ENCODE measurements around the gene KIAA0513. TPM values are rescaled to one million over a fixed set of nuclear protein-coding genes. Genes with fewer than 3 reads are reported as not detected.

KIAA0513 gene
- polyA plus RNA-seq, 1 donor (not counting 4 experiments of a cell fraction or from before 2014, with no cell fraction given): 3.3 TPM

- Histone ChIP-seq H3K9me3 (ENCODE audit: control insufficient read depth, low read depth, low read length) (no peaks in the 10 kb centered on the region), H3K4me1 (ENCODE audit: control insufficient read depth, extremely low read depth, insufficient read depth, low read length) (no peaks in the 10 kb centered on the region), H3K4me2 (ENCODE audit: control insufficient read depth, extremely low read depth, insufficient read depth, low read depth, low read length) (peak overlapping the region; percentile 22), H4K20me1 (ENCODE audit: control insufficient read depth, extremely low read depth, insufficient read depth, low read length) (no peaks in the 10 kb centered on the region), H3K9ac (ENCODE audit: control insufficient read depth, extremely low read depth, insufficient read depth, low read length) (no peak overlapping the region), H3K36me3 (ENCODE audit: control insufficient read depth in 2 of 2, extremely low read depth in 1 of 2, insufficient read depth in 2 of 2, low read length in 2 of 2) (no peaks in the 10 kb centered on the region), H2AFZ (ENCODE audit: control insufficient read depth, low read length) (no peak overlapping the region), H3K79me2 (ENCODE audit: control insufficient read depth, insufficient read depth, low read length) (no peaks in the 10 kb centered on the region), H3K9me1 (ENCODE audit: control insufficient read depth, extremely low read depth, insufficient read depth, low read length) (no peaks in the 10 kb centered on the region), H3K27ac (ENCODE audit: control insufficient read depth, insufficient read depth, low read length) (no peak overlapping the region), H3K4me3 (ENCODE audit: control insufficient read depth in 2 of 3, extremely low read depth in 1 of 3, insufficient read depth in 2 of 3, low read depth in 1 of 3, low read length in 3 of 3) (no peak overlapping the region), H3K27me3 (ENCODE audit: control insufficient read depth, extremely low read depth, insufficient read depth, low read length) (peaks cover 17% of the 10 kb centered on the region)
- DNase-seq (ENCODE audit: low read depth, low spot score) (no peak), FAIRE-seq (no peak)
- dilution Hi-C loops (cut with MboI; ENCODE audit: extremely low pct_ligation_motif_present, low sequenced_read_pairs): no loop called here
- TF ChIP-seq CTCF (optimal IDR thresholded peaks at IDR 0.05 in 1 of 3, IDR thresholded peaks at IDR 0.05 in 1 of 3, conservative IDR thresholded peaks at IDR 0.05 in 1 of 3; ENCODE audit: extremely low read depth in 1 of 3, insufficient read depth in 2 of 3, low read length in 3 of 3) (no peak), EZH2 (IDR thresholded peaks at IDR 0.05; ENCODE audit: low read length) (peak; percentile 31)
These were observed 54.8 kb downstream of the KIAA0513 start for GRCh38 chr16:85082173-85083050.

- FAIRE-seq (no peak), DNase-seq (ENCODE audit: low read depth, low spot score) (no peak)
- dilution Hi-C loops (cut with MboI; ENCODE audit: extremely low pct_ligation_motif_present, low sequenced_read_pairs): no loop called here
- Histone ChIP-seq H3K4me2 (ENCODE audit: control insufficient read depth, extremely low read depth, insufficient read depth, low read depth, low read length) (no peak overlapping the region), H3K9me3 (ENCODE audit: control insufficient read depth, low read depth, low read length) (no peaks in the 10 kb centered on the region), H3K27ac (ENCODE audit: control insufficient read depth, insufficient read depth, low read length) (no peak overlapping the region), H4K20me1 (ENCODE audit: control insufficient read depth, extremely low read depth, insufficient read depth, low read length) (no peaks in the 10 kb centered on the region), H3K36me3 (ENCODE audit: control insufficient read depth in 2 of 2, extremely low read depth in 1 of 2, insufficient read depth in 2 of 2, low read length in 2 of 2) (no peaks in the 10 kb centered on the region), H2AFZ (ENCODE audit: control insufficient read depth, low read length) (no peak overlapping the region), H3K9ac (ENCODE audit: control insufficient read depth, extremely low read depth, insufficient read depth, low read length) (no peak overlapping the region), H3K4me1 (ENCODE audit: control insufficient read depth, extremely low read depth, insufficient read depth, low read length) (no peaks in the 10 kb centered on the region), H3K27me3 (ENCODE audit: control insufficient read depth, extremely low read depth, insufficient read depth, low read length) (peaks cover 17% of the 10 kb centered on the region), H3K9me1 (ENCODE audit: control insufficient read depth, extremely low read depth, insufficient read depth, low read length) (no peaks in the 10 kb centered on the region), H3K4me3 (ENCODE audit: control insufficient read depth in 2 of 3, extremely low read depth in 1 of 3, insufficient read depth in 2 of 3, low read depth in 1 of 3, low read length in 3 of 3) (no peak overlapping the region), H3K79me2 (ENCODE audit: control insufficient read depth, insufficient read depth, low read length) (no peaks in the 10 kb centered on the region)
- TF ChIP-seq CTCF (optimal IDR thresholded peaks at IDR 0.05 in 1 of 3, IDR thresholded peaks at IDR 0.05 in 1 of 3, conservative IDR thresholded peaks at IDR 0.05 in 1 of 3; ENCODE audit: extremely low read depth in 1 of 3, insufficient read depth in 2 of 3, low read length in 3 of 3) (no peak), EZH2 (IDR thresholded peaks at IDR 0.05; ENCODE audit: low read length) (no peak)
These were observed 55.5 kb downstream of the KIAA0513 start for GRCh38 chr16:85083051-85083639.
